CD4-positive, alpha-beta T cell treated with Interleukin-10 for 1 hour (primary cell): ENCODE data around the gene DCX.
"Not testable (repeated sequence)": the region's sequence is repeated elsewhere in the genome, so short reads cannot be mapped to it uniquely, and the experiment has no call there.

Experiments used
- DNase-seq: peaks from one replicate; pipeline ENCODE4 v3.0.0-alpha.2; 2020

Gene DCX

GRCh38 chrX:111365770-111366325 lies 46.1 kb downstream of the DCX start:
- no peak for DNase-seq

- DNase-seq: no peak
Observed at GRCh38 chrX:111363741-111364140, 48.3 kb downstream of the DCX start.

GRCh38 chrX:111361751-111362150 lies 50.2 kb downstream of the DCX start:
- no peak for DNase-seq

GRCh38 chrX:111360839-111361238 lies 51.2 kb downstream of the DCX start:
- DNase-seq: no peak

- no peak for DNase-seq
Observed at GRCh38 chrX:111355523-111356115, 56.4 kb downstream of the DCX start.

GRCh38 chrX:111354496-111354895 lies 57.5 kb downstream of the DCX start:
- DNase-seq: no peak

DNA sequence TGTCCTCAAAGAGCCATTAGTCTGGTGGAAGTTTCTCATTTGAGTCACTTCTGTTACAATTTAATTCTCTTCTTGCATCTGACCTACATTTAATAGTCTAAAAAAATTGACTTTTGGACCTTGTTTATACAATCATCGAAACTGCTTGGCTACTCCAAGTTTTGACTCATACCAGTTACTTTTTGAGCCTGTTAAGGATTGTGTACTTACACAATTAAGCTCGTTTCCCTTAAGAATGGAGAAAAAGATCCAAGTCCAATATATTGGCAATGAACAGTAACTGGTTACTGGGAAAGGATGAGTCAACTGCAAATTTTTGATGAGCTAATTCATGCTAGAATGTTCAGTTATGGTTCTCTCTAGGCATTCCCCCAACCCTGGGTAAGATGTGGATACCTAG lies 58.2 kb downstream of the DCX start:
- DNase-seq: no peak

- DNase-seq: no peak
Observed at GRCh38 chrX:111352424-111352823, 59.6 kb downstream of the DCX start.

- DNase-seq: no peak
Observed at GRCh38 chrX:111349934-111350333, 62.1 kb downstream of the DCX start.

DNA sequence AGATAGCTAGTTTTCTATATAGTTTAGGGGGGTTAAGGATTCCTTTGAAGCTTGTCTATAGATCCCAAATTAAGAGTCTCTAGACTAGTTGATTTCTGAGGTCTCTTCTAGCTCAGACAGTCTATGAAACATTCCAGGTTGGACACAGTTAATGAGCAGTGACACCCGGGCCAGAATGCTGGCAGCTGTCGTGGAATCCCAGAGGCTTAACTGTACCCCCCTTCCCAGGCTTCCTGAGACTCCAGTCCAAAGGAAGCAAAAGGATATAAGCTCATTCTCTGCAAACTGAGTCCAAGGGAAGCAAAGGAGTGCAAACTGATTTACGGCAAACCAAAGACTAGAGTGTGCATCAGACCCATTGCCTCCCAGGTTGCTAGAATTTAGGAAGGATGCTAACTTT lies 62.9 kb downstream of the DCX start:
- DNase-seq: no peak

GRCh38 chrX:111348429-111348828 lies 63.6 kb downstream of the DCX start:
- no peak for DNase-seq

- DNase-seq: not testable (repeated sequence)
Observed at GRCh38 chrX:111346150-111346549, 65.8 kb downstream of the DCX start.

- no peak for DNase-seq
Observed at GRCh38 chrX:111340054-111340453, 71.9 kb downstream of the DCX start.

DNA sequence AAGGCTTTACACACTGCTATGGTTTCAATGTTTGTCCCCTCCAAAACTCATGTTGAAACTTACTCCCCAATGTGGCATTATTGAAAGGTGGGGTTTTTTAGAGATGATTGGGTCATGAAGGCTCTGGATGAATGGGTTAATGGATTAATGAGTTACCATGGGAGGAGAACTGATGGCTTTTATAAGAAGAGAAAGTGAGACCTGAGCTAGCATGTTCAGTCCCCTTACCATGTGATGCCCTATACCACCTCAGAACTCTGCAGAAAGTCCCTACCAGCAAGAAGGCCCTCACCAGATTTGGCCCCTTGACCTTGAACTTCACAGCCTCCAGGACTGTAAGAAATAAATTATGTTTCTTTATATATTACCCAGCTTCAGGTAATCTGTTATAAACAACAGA lies 72.8 kb downstream of the DCX start:
- DNase-seq: no peak

DNA sequence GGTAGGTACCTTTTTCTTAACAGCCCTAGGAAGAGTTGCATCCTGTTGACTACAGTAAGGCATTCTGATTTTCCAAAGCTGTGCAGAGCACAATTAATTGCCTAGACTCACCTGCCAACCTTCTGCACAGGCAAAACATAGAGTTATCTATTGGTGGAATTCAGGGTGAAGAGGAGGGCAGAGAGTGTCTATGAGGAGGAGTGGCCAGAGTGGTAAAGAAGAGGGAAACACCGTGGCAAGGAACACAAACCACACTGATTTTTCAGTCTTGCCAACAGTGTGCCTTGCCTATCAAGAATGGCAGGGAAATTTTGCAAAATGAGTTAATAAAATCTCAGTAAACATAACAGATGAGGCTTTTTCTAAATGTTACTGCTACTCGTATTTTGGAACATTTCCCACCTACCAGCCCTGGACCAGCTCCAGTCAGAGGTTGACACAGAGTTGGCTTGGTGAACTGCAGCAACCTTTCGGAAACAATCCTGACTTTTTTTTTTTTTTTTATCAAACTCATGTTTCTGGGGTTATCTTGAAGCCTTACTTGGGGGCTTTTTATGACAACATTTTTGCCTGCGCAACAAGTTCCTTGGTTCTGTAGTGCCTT lies 73.8 kb downstream of the DCX start:
- no peak for DNase-seq

GRCh38 chrX:111337067-111337637 lies 74.8 kb downstream of the DCX start:
- no peak for DNase-seq

- no peak for DNase-seq
Observed at GRCh38 chrX:111336141-111336540, 75.9 kb downstream of the DCX start.

- no peak for DNase-seq
Observed at GRCh38 chrX:111329370-111329769, 82.6 kb downstream of the DCX start.

GRCh38 chrX:111328858-111329257 lies 83.1 kb downstream of the DCX start:
- no peak for DNase-seq

DNA sequence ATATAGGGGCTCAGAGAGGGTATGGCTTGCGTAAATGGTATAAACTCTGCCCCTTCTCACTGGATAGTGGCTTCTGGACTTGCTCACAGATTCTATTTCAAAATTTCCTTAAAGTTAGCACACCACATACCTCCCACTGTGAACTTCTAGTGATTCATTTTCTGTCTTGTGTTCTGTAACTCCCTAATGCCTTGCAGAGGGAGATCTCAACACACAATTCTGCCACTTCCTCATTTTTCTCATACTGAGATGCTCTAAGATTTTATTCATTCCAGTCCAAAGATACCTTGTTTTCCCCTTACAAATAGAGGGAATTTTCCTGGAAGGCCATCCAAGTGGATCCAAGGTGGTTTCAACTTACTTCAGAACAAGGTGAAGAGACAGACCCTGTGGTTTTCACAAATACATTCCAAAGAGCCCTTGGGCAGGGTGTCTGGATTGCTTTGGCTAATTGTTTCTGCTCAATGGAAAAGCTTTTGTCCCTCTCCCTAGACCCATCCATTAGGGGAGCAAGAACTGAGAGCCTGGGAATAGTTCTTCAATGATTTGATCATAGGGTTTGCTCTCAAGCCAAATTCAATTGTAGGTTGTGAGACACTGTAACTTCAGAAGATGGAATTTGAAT lies 89.6 kb downstream of the DCX start:
- DNase-seq: no peak

GRCh38 chrX:111319451-111319850 lies 92.5 kb downstream of the DCX start:
- DNase-seq: no peak

- no peak for DNase-seq
Observed at GRCh38 chrX:111318901-111319300, 93.1 kb downstream of the DCX start.

DNA sequence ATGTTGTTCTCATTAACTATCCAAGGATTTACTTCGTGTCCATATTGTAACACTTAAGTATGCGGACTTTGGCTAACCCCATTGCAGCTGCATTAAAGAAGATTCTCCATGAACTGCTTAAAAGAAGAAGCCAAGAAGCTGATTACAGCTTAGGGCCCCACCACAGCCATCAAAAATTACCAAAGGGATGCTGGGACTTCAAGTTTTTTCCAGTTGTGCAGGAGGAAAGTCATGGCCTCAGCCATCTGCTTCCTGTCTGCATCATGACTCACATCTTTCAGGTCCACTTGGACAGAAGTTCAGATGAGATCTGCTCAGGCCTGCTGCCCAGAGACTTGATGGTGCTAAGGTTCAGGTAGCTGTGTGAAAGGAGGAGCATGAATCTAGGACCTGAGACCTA lies 102.9 kb downstream of the DCX start:
- no peak for DNase-seq

- no peak for DNase-seq
Observed at GRCh38 chrX:111308039-111308438, 104.0 kb downstream of the DCX start.
